ENCODE data around the gene TMEM270.

Gene TMEM270

GRCh38 chr7:73901823-73902597 is 41.1 kb downstream of the TMEM270 start:
- no peaks in the 10 kb centered on the region for H3F3A ChIP-seq (ENCODE audit: insufficient read depth, low read length)
- no peaks in the 10 kb centered on the region for H4K20me1 ChIP-seq (ENCODE audit: insufficient read depth, low read length)
- no peak overlapping the region for H3K27ac ChIP-seq (ENCODE audit: low read depth, low read length, poor library complexity, severe bottlenecking)
- no peaks in the 10 kb centered on the region for H3K9me2 ChIP-seq (ENCODE audit: low read depth, low read length)
- H3K4me2 ChIP-seq (ENCODE audit: low read length) = no peak overlapping the region
- no peak overlapping the region for H3K9ac ChIP-seq (ENCODE audit: low read length)
- H3K9me3 ChIP-seq (ENCODE audit: low read length) = no peaks in the 10 kb centered on the region
- no peaks in the 10 kb centered on the region for H3K79me2 ChIP-seq (ENCODE audit: insufficient read depth, low read length)
- no peaks in the 10 kb centered on the region for H3K4me1 ChIP-seq (ENCODE audit: insufficient read depth, low read length, severe bottlenecking)
- no peak overlapping the region for H2AFZ ChIP-seq (ENCODE audit: low read length)
- no peak overlapping the region for H3K4me3 ChIP-seq (ENCODE audit: low read depth, low read length, poor library complexity, severe bottlenecking)
- H3K27me3 ChIP-seq (ENCODE audit: insufficient read depth, low read length) = 0 out of 2 replicates have a peak, but pooled peaks cover 5% of the 10 kb centered on the region
- no peak for TF ChIP-seq CTCF (IDR thresholded peaks at IDR 0.05; ENCODE audit: low read length)
- no peak for TF ChIP-seq EZH2 (IDR thresholded peaks at IDR 0.05; ENCODE audit: borderline replicate concordance, low read length)
- no peaks in the 10 kb centered on the region for H3K36me3 ChIP-seq (ENCODE audit: insufficient read depth, low read length)

GRCh38 chr7:73903321-73904218 is 42.6 kb downstream of the TMEM270 start:
- no peaks in the 10 kb centered on the region for H3K79me2 ChIP-seq (ENCODE audit: insufficient read depth, low read length)
- no peaks in the 10 kb centered on the region for H3K9me2 ChIP-seq (ENCODE audit: low read depth, low read length)
- H3K9ac ChIP-seq (ENCODE audit: low read length) = no peak overlapping the region
- no peaks in the 10 kb centered on the region for H3K36me3 ChIP-seq (ENCODE audit: insufficient read depth, low read length)
- no peak overlapping the region for H2AFZ ChIP-seq (ENCODE audit: low read length)
- no peaks in the 10 kb centered on the region for H4K20me1 ChIP-seq (ENCODE audit: insufficient read depth, low read length)
- H3K9me3 ChIP-seq (ENCODE audit: low read length) = no peaks in the 10 kb centered on the region
- H3F3A ChIP-seq (ENCODE audit: insufficient read depth, low read length) = no peaks in the 10 kb centered on the region
- H3K4me3 ChIP-seq (ENCODE audit: low read depth, low read length, poor library complexity, severe bottlenecking) = no peak overlapping the region
- 0 out of 2 replicates have a peak, but pooled peaks cover 5% of the 10 kb centered on the region for H3K27me3 ChIP-seq (ENCODE audit: insufficient read depth, low read length)
- no peak overlapping the region for H3K27ac ChIP-seq (ENCODE audit: low read depth, low read length, poor library complexity, severe bottlenecking)
- no peak overlapping the region for H3K4me2 ChIP-seq (ENCODE audit: low read length)
- TF ChIP-seq CTCF (IDR thresholded peaks at IDR 0.05; ENCODE audit: low read length) (no peak), EZH2 (IDR thresholded peaks at IDR 0.05; ENCODE audit: borderline replicate concordance, low read length) (no peak)
- H3K4me1 ChIP-seq (ENCODE audit: insufficient read depth, low read length, severe bottlenecking) = no peaks in the 10 kb centered on the region

GRCh38 chr7:73904219-73905137 is 43.5 kb downstream of the TMEM270 start:
- Histone ChIP-seq H3F3A (ENCODE audit: insufficient read depth, low read length) (no peaks in the 10 kb centered on the region), H3K9ac (ENCODE audit: low read length) (no peak overlapping the region)

More at GRCh38 chr7:73904219-73905137, 43.5 kb downstream of the TMEM270 start:
- H3K4me1 ChIP-seq (ENCODE audit: insufficient read depth, low read length, severe bottlenecking) = no peaks in the 10 kb centered on the region
- no peaks in the 10 kb centered on the region for H3K36me3 ChIP-seq (ENCODE audit: insufficient read depth, low read length)
- H3K4me3 ChIP-seq (ENCODE audit: low read depth, low read length, poor library complexity, severe bottlenecking) = no peak overlapping the region
- H3K27ac ChIP-seq (ENCODE audit: low read depth, low read length, poor library complexity, severe bottlenecking) = no peak overlapping the region
- TF ChIP-seq CTCF (IDR thresholded peaks at IDR 0.05; ENCODE audit: low read length) (no peak), EZH2 (IDR thresholded peaks at IDR 0.05; ENCODE audit: borderline replicate concordance, low read length) (no peak)
- H3K9me3 ChIP-seq (ENCODE audit: low read length) = no peaks in the 10 kb centered on the region
- no peak overlapping the region for H3K4me2 ChIP-seq (ENCODE audit: low read length)
- no peaks in the 10 kb centered on the region for H3K79me2 ChIP-seq (ENCODE audit: insufficient read depth, low read length)
- H2AFZ ChIP-seq (ENCODE audit: low read length) = no peak overlapping the region
- H4K20me1 ChIP-seq (ENCODE audit: insufficient read depth, low read length) = no peaks in the 10 kb centered on the region
- 0 out of 2 replicates have a peak, but pooled peaks cover 5% of the 10 kb centered on the region for H3K27me3 ChIP-seq (ENCODE audit: insufficient read depth, low read length)
- no peaks in the 10 kb centered on the region for H3K9me2 ChIP-seq (ENCODE audit: low read depth, low read length)
